Neutrophil (primary cell): ENCODE results near the gene PRG3.
A peak's percentile ranks its signal among the peaks of the same experiment; 100 is the strongest.

ENCODE experiments used
- H3K27ac ChIP-seq: fragments of 200-600 bp; sonication (generic); 2 replicates; pipeline ENCODE4 v1.5.1; 2016; ENCODE audit warnings: mild to moderate bottlenecking, moderate library complexity
- H3K27me3 ChIP-seq: fragments of 200-600 bp; sonication (generic); 2 replicates; pipeline ENCODE4 v1.6.0; 2016; ENCODE audit warnings: mild to moderate bottlenecking
- H3K36me3 ChIP-seq: fragments of 200-600 bp; sonication (generic); 2 replicates; pipeline ENCODE4 v1.5.1; 2017
- H3K4me1 ChIP-seq, 2 experiments: fragments of 200-600 bp in 1 of 2; sonication (generic) in 1 of 2; 1 replicate in 1 of 2; 2 replicates in 1 of 2; pipeline versions ENCODE4 v1.5.1 to v1.6.1; 2013 to 2016; ENCODE audit warnings: low read depth in 1 of 2, low read length in 1 of 2, mild to moderate bottlenecking in 1 of 2, moderate library complexity in 1 of 2; ENCODE audit not compliant: control insufficient read depth in 1 of 2, insufficient read depth in 1 of 2
- H3K4me3 ChIP-seq, 2 experiments: fragments of 200-600 bp in 1 of 2; sonication (generic) in 1 of 2; 1 replicate in 1 of 2; 2 replicates in 1 of 2; pipeline ENCODE4 v1.5.1; 2013 to 2016; ENCODE audit warnings: low read depth in 1 of 2, low read length in 1 of 2, mild to moderate bottlenecking in 1 of 2, moderate library complexity in 1 of 2
- H3K9me3 ChIP-seq: fragments of 200-600 bp; sonication (generic); 2 replicates; pipeline ENCODE4 v1.5.1; 2016
- TF ChIP-seq, protein P1 (sequence below): fragments of 200-600 bp; sonication (generic); IDR thresholded peaks from 2 replicates; pipeline ENCODE4 v1.5.1; 2016; ENCODE audit warnings: antibody characterized with exemption

The PRG3 gene

DNA sequence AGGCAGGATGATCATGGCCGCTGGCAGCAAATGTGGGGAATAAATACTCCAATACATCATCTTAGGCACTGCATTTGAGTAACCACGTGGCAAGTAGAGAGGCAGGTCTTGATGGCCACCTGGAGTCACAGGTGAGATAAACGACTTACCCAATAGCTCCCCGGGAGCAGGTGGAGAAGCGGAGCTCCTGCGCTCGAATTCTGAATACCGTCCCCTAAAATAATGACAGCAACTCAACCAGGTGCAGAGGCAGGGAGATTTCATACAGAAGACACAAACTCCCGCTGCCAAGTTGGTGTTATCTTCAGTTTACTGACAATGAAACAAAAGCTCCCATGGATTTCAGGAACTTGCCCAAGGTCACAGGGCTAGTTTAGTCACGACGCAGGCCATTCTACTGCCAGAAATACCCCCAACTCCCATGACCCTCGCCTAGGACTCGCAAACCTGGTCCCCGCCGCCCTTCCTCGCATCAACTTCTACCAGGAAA, 45.5 kb upstream of the PRG3 start:
- peaks cover 34 to 37% of the 10 kb centered on the region in 2 experiments for H3K4me1 ChIP-seq

DNA sequence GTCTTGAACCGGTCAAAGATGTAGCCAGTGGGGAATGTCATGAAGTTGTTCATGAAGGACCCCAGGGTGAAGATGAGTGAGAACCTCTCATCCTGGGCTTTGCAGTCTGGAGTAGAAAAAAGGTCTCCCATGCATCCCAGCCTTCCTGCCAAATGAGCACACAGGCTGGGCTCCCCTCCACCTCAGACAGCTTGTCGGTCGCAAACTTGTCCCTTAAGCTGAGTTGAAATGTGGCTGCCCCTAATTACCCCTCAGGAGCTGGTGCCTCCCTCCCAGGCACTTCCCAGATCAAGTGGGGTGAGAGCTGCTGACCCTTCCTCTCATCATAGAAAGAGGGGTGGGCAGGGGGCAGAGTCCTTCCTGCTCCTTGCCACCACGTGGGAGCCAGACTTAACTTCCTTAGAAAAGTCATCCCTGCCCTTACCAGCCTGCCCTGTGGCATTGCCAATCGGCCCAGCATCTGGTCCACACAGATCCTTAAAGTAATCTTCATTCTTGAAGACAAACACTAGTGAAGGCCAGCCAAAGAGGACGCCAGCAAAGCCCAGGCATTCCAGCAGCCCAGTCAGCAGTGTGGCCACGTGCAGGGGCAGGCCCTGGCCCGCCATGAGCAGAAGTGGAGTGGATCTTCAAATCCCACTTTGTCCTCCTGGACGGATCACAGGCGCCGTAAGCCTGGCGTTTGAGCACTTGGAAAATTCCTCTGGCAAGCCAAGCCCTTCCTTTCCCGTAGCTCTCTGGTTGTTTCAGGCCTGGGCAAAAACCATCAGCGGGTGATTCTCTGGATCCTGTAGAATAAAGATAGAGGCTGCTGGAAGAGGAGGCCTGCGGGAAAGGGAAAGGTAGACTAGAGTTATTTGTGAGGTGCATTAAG, 44.9 kb upstream of the PRG3 start:
- Histone ChIP-seq H3K36me3 (peaks cover 18% of the 10 kb centered on the region), H3K4me1 (peaks cover 34 to 37% of the 10 kb centered on the region in 2 experiments), H3K9me3 (no peaks in the 10 kb centered on the region), H3K4me3 (peak overlapping the region; percentile 57 to 75), H3K27ac (peak overlapping the region; percentile 82), H3K27me3 (no peaks in the 10 kb centered on the region)
- TF ChIP-seq, protein P1, sequence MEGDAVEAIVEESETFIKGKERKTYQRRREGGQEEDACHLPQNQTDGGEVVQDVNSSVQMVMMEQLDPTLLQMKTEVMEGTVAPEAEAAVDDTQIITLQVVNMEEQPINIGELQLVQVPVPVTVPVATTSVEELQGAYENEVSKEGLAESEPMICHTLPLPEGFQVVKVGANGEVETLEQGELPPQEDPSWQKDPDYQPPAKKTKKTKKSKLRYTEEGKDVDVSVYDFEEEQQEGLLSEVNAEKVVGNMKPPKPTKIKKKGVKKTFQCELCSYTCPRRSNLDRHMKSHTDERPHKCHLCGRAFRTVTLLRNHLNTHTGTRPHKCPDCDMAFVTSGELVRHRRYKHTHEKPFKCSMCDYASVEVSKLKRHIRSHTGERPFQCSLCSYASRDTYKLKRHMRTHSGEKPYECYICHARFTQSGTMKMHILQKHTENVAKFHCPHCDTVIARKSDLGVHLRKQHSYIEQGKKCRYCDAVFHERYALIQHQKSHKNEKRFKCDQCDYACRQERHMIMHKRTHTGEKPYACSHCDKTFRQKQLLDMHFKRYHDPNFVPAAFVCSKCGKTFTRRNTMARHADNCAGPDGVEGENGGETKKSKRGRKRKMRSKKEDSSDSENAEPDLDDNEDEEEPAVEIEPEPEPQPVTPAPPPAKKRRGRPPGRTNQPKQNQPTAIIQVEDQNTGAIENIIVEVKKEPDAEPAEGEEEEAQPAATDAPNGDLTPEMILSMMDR = no peak

More for the DNA sequence above, 45.5 kb upstream of the PRG3 start:
- Histone ChIP-seq H3K27me3 (no peaks in the 10 kb centered on the region), H3K9me3 (no peaks in the 10 kb centered on the region), H3K36me3 (peaks cover 11% of the 10 kb centered on the region), H3K4me3 (peak overlapping the region; percentile 57 to 75), H3K27ac (peak overlapping the region; percentile 82)
- TF ChIP-seq, protein P1 = no peak

DNA sequence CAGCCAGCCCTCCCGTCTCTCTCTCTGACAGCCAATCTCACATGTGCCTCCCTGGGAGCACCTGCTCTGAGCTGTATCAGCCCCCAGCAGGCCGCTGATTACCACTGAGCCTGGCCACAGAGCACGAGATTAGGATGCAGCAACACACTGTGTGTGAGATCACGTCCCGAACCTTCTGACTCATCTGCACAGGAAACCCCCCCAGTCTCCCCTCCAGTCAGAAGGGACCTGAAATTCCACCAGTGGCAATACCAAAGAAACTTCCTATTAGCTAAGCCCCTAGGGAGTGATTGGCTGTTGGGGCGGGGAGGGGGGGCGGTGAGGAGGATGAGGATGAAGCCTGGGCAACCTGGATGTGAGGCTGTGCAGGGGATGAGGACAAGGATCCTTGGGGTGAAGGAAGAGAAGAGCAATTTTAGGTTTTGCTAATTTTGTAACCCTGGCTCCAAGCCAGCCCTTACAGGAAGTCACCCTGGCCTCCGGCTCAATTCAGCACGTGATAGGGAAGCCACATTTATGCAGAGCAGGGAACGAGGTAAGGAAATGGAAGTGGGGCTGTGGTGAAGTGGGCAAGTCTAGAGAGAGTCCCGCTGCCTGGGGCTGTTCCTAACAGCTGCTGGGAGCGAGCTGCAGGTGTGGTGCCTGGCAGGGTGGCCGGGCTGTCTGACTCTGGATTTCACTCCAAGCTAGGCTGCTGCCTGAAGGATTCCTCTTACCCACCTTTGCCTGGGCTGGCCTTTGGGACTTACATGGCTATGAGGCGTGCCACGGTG, 44.0 kb upstream of the PRG3 start:
- Histone ChIP-seq H3K4me1 (peaks cover 34 to 37% of the 10 kb centered on the region in 2 experiments), H3K9me3 (no peaks in the 10 kb centered on the region), H3K36me3 (peaks cover 26% of the 10 kb centered on the region), H3K27me3 (no peaks in the 10 kb centered on the region), H3K27ac (peak overlapping the region; percentile 82), H3K4me3 (peak overlapping the region; percentile 21 to 75)
- TF ChIP-seq, protein P1 = no peak

DNA sequence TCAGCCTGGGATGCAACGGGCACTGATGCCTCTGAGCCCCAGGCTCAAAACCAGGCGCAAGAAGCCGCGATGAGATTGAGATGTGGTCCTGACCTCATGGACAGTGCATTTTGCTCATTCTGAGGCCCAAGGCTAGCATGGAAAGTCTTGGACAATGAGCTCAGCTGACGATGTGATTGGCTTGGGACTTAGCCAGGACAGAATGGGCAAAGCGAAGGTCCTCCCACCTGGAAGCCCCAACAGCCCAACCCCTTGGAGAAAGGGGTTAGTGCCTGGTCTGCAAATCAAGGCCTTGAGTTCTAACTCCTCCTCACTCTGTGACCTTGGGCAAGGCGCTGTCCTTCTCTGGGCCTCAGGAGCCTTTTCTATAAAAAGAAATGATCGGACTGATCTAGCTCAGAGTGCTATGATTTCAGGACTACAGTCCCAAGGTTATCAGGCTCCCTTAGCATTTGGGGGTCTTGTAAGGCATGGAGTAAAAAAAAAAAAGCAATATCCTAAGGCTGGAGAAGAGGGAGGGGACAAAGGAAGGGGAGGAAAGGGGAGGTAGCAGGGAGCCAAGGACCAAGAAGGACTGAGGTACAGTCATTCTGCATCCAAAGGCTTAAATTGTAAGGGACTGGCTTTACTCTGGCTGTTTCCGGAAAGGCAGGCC, 43.3 kb upstream of the PRG3 start:
- TF ChIP-seq, protein P1 = no peak
- Histone ChIP-seq H3K4me1 (peaks cover 34 to 37% of the 10 kb centered on the region in 2 experiments), H3K27me3 (no peaks in the 10 kb centered on the region), H3K9me3 (no peaks in the 10 kb centered on the region), H3K36me3 (peaks cover 32% of the 10 kb centered on the region), H3K4me3 (peak overlapping the region in 1 of 2 experiments; percentile 75), H3K27ac (peak overlapping the region; percentile 82)

DNA sequence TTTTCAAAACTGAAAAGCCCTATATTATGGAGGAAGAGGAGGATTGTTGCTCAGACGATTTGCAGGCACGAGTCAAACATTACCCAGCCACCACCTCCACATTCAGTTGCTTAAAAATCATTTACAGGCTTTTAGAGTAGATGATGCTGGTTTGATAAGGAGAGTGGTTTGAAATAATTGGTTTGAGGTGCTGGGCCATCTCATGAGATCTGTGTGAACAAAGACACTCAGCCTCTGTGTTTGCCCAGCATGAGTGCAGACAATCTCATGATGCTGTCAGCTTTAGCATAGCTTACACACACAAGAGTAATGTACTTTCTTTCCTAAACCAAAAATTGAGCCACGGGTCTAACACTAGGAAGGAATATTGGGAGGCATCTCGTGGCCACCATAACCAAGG, 41.7 kb upstream of the PRG3 start:
- H3K4me1 ChIP-seq = peaks cover 34 to 37% of the 10 kb centered on the region in 2 experiments
- peaks cover 48% of the 10 kb centered on the region for H3K36me3 ChIP-seq
- H3K27me3 ChIP-seq = no peaks in the 10 kb centered on the region
- H3K4me3 ChIP-seq = no peak overlapping the region
- no peak overlapping the region for H3K27ac ChIP-seq
- H3K9me3 ChIP-seq = no peaks in the 10 kb centered on the region
- TF ChIP-seq, protein P1 = no peak
